K562 (cell line): ENCODE results near the gene PSMC2. TPM values are rescaled to one million over a fixed set of nuclear protein-coding genes. Genes with fewer than 3 reads are reported as not detected.
A peak's percentile ranks its signal among the peaks of the same experiment; 100 is the strongest.

ENCODE experiments used
- AFF4 ChIP-seq: sonication (generic); formaldehyde crosslinking; IDR thresholded peaks from 2 replicates; pipeline ENCODE4 v1.8.0; 2023; ENCODE audit warnings: mild to moderate bottlenecking, missing genetic modification reagents
- ARNT ChIP-seq, 2 experiments: fragments of 450-650 bp; IDR thresholded peaks; 2 replicates each; pipeline ENCODE4 v1.6.1; 2016; ENCODE audit warnings: mild to moderate bottlenecking in 1 of 2
- BRF2 ChIP-seq: IDR thresholded peaks from 3 replicates; pipeline ENCODE4 v1.6.1; 2011; ENCODE audit warnings: borderline replicate concordance, mild to moderate bottlenecking; ENCODE audit not compliant: insufficient read length, insufficient read depth
- C11orf30 ChIP-seq: fragments of 450-650 bp; IDR thresholded peaks from 2 replicates; pipeline ENCODE4 v1.6.1; 2016; ENCODE audit warnings: low read depth, mild to moderate bottlenecking
- CHD1 ChIP-seq: fragments of 200-600 bp; sonication (generic); IDR thresholded peaks from one replicate; pipeline ENCODE4 v1.6.1; 2012; ENCODE audit warnings: mild to moderate bottlenecking, moderate library complexity, low read length, inconsistent platforms
- NR2C2 ChIP-seq, 2 experiments: fragments of 200-800 bp in 1 of 2; sonication (Bioruptor generic) in 1 of 2; sonication (generic) in 1 of 2; formaldehyde crosslinking in 1 of 2; IDR thresholded peaks; 2 replicates each; pipeline versions ENCODE4 v1.6.1 to v1.8.0; 2016 to 2022; ENCODE audit warnings: mild to moderate bottlenecking in 1 of 2, missing compliant biosample characterization in 1 of 2, missing genetic modification characterization in 1 of 2, missing genetic modification reagents in 1 of 2
- POLR3A ChIP-seq: IDR thresholded peaks from 2 replicates; pipeline ENCODE4 v1.6.1; 2011; ENCODE audit warnings: borderline replicate concordance, mild to moderate bottlenecking, moderate library complexity; ENCODE audit not compliant: insufficient read length, insufficient read depth; ENCODE audit errors: extremely low read depth
- PURB ChIP-seq: sonication (generic); formaldehyde crosslinking; IDR thresholded peaks from 2 replicates; pipeline ENCODE4 v1.9.0; 2021; ENCODE audit warnings: low read depth, mild to moderate bottlenecking, missing genetic modification reagents
- ZNF274 ChIP-seq: IDR thresholded peaks from 2 replicates; pipeline ENCODE4 v1.6.1; 2011; ENCODE audit warnings: low read depth, mild to moderate bottlenecking, low read length, moderate library complexity, borderline replicate concordance
- ZNF318 ChIP-seq, 2 experiments: fragments of 450-650 bp; IDR thresholded peaks; 2 replicates each; pipeline ENCODE4 v1.6.1; 2016; ENCODE audit warnings: mild to moderate bottlenecking in 2 of 2, borderline replicate concordance in 1 of 2, low read depth in 1 of 2, moderate library complexity in 1 of 2
- ZNF77 ChIP-seq: fragments of 250-450 bp; sonication (Bioruptor Pico); IDR thresholded peaks from 2 replicates; pipeline ENCODE4 v1.5.0; 2020
- ZZZ3 ChIP-seq: fragments of 450-650 bp; IDR thresholded peaks from 2 replicates; pipeline ENCODE4 v1.6.1; 2016; ENCODE audit warnings: antibody characterized with exemption, mild to moderate bottlenecking, moderate library complexity
- polyA plus RNA-seq, 8 experiments: library from polyadenylated mRNA; depleted of rRNA in 4 of 8; stranded (reverse) in 5 of 8; unstranded in 3 of 8; fragments of >200 nt; fragmentation: Nextera tagmentation in 2 of 8; fragmentation: Illumina TruSeq in 1 of 8; extraction: Ambion mirVana in 2 of 8; extraction: Trizol in 1 of 8; gene quantifications; 2 replicates each; pipeline versions ENCODE4 v1.2.1 to v1.2.3, GENCODE V29; 2011 to 2014; ENCODE audit warnings: inconsistent platforms in 1 of 8, missing spikeins in 1 of 8
- total RNA-seq, 7 experiments: library from RNA; depleted of rRNA in 6 of 7; stranded (reverse); fragments of >200 nt in 6 of 7; fragmentation: Illumina TruSeq in 2 of 7; extraction: Trizol in 2 of 7; gene quantifications; 2 replicates each; pipeline versions ENCODE4 v1.2.1 to v1.2.3, GENCODE V29; 2011 to 2021; ENCODE audit warnings: low replicate concordance in 1 of 7

The PSMC2 gene
- total and polyA plus RNA-seq, 9 of the 15 experiments (the other 6 are each of a cell fraction or from before 2014, with no cell fraction given) = 316 to 1,105 (median 511) TPM

GRCh38 chr7:103347507-103348267 lies at the start of gene PSMC2 (continued):
- TF ChIP-seq ZNF318 (IDR thresholded peaks at IDR 0.05; ENCODE audit: borderline replicate concordance in 1 of 2, low read depth in 1 of 2) = 0 out of 4 replicates have a peak, but pooled peaks of 1 of the 2 experiments have one; percentile 25
- TF ChIP-seq POLR3A = no peak
- TF ChIP-seq ZNF77 (CRISPR knock-in tag) = no peak
- TF ChIP-seq NR2C2 (CRISPR knock-in tag; IDR thresholded peaks at IDR 0.05) = peak; percentile 85
- TF ChIP-seq NR2C2 (tag; IDR thresholded peaks at IDR 0.05) = peak; percentile 94
- TF ChIP-seq ZZZ3 = peak; percentile 88
- no peak for TF ChIP-seq BRF2
- TF ChIP-seq CHD1 = no peak
- no peak for TF ChIP-seq ZNF274
- TF ChIP-seq ARNT (IDR thresholded peaks at IDR 0.05) = no peak; a peak in 2 of 4 replicates
- no peak for TF ChIP-seq PURB
- TF ChIP-seq AFF4 (CRISPR knock-in tag) = no peak
- peak; percentile 96 for TF ChIP-seq C11orf30
